Type B pancreatic cell (in vitro differentiated cells): Measurements from ENCODE around the gene DBT. TPM values are rescaled to one million over a fixed set of nuclear protein-coding genes. Genes with fewer than 3 reads are reported as not detected.
"Not testable (repeated sequence)": the region's sequence is repeated elsewhere in the genome, so short reads cannot be mapped to it uniquely, and the experiment has no call there.

Experiments used
- DNase-seq: peaks from one replicate; pipeline ENCODE4 v3.0.0; 2021; ENCODE audit warnings: mixed read lengths; ENCODE audit not compliant: unreplicated experiment; ENCODE audit errors: extremely low spot score
- H3K27ac Mint-ChIP-seq: 2 replicates; pipeline ENCODE4 v1.8.0; 2021; ENCODE audit warnings: mild to moderate bottlenecking, mixed read lengths
- H3K27me3 Mint-ChIP-seq: 2 replicates; pipeline ENCODE4 v1.8.0; 2021; ENCODE audit warnings: mixed read lengths
- H3K36me3 Mint-ChIP-seq: 2 replicates; pipeline ENCODE4 v1.8.0; 2021; ENCODE audit warnings: mixed read lengths
- H3K4me1 Mint-ChIP-seq: one replicate; pipeline ENCODE4 v1.8.0; 2021; ENCODE audit warnings: mixed read lengths; ENCODE audit not compliant: unreplicated experiment
- H3K4me3 Mint-ChIP-seq: 2 replicates; pipeline ENCODE4 v1.8.0; 2021; ENCODE audit warnings: mild to moderate bottlenecking, mixed read lengths
- H3K9me3 Mint-ChIP-seq: 2 replicates; pipeline ENCODE4 v1.8.0; 2021; ENCODE audit warnings: mixed read lengths
- CTCF ChIP-seq: fragments of 200-600 bp; sonication (generic); conservative IDR thresholded peaks from 2 replicates; pipeline ENCODE4 v1.5.0; 2021; ENCODE audit warnings: antibody characterized with exemption, mild to moderate bottlenecking
- total RNA-seq: library from RNA; stranded (reverse); gene quantifications from 2 replicates; pipeline ENCODE4 v1.2.1, GENCODE V29; 2021; ENCODE audit warnings: low replicate concordance

DBT gene
- total RNA-seq, 1 donor from 2014 or later, result 21.4 TPM

- H3K4me3 Mint-ChIP-seq, result no peak overlapping the region
- no peaks in the 10 kb centered on the region for H3K27me3 Mint-ChIP-seq
- no peak overlapping the region for H3K27ac Mint-ChIP-seq
- no peak for DNase-seq
- peaks cover 33% of the 10 kb centered on the region for H3K36me3 Mint-ChIP-seq
- H3K4me1 Mint-ChIP-seq, result no peaks in the 10 kb centered on the region
- H3K9me3 Mint-ChIP-seq, result no peaks in the 10 kb centered on the region
- TF ChIP-seq CTCF, result no peak
These were observed 15.2 kb downstream of the DBT start for GRCh38 chr1:100234432-100234831.

- Mint-ChIP-seq H3K27ac (peak overlapping the region; percentile 4), H3K36me3 (peaks cover 31% of the 10 kb centered on the region)
- H3K4me3 Mint-ChIP-seq, H3K9me3 Mint-ChIP-seq, DNase-seq, H3K27me3 Mint-ChIP-seq, H3K4me1 Mint-ChIP-seq: not testable (repeated sequence)
These were observed 16.1 kb downstream of the DBT start for GRCh38 chr1:100233566-100233965.

DNA sequence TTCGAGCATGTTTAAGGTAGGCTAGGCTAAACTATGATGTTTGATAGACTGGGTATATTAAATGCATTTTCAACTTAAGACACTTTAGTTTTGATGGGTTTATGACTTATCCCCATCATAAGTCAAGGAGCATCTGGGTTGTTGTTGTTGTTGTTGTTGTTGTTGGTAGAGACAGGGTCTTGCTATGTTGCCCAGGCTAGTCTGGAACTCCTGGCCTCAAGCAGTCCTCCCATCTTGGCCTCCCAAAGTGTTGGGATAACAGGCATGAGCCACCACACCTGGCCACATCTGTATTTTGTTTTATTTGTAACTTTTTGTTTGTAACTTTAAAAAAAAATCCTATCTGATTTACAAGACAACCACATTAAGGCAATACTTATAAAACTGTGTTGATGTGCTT, 17.5 kb downstream of the DBT start:
- no peaks in the 10 kb centered on the region for H3K27me3 Mint-ChIP-seq
- DNase-seq, result no peak
- TF ChIP-seq CTCF, result no peak
- no peaks in the 10 kb centered on the region for H3K9me3 Mint-ChIP-seq
- H3K36me3 Mint-ChIP-seq, result peaks cover 29% of the 10 kb centered on the region
- H3K27ac Mint-ChIP-seq, result no peak overlapping the region
- H3K4me1 Mint-ChIP-seq, result no peaks in the 10 kb centered on the region
- no peak overlapping the region for H3K4me3 Mint-ChIP-seq

GRCh38 chr1:100231721-100232120, 17.9 kb downstream of the DBT start:
- H3K9me3 Mint-ChIP-seq, result no peaks in the 10 kb centered on the region
- no peak overlapping the region for H3K4me3 Mint-ChIP-seq
- H3K27me3 Mint-ChIP-seq, result no peaks in the 10 kb centered on the region
- no peak for DNase-seq
- H3K27ac Mint-ChIP-seq, result no peak overlapping the region
- TF ChIP-seq CTCF, result no peak
- H3K4me1 Mint-ChIP-seq, result no peaks in the 10 kb centered on the region
- peaks cover 29% of the 10 kb centered on the region for H3K36me3 Mint-ChIP-seq

- no peak overlapping the region for H3K4me3 Mint-ChIP-seq
- no peak for TF ChIP-seq CTCF
- H3K36me3 Mint-ChIP-seq, result peaks cover 26% of the 10 kb centered on the region
- no peak for DNase-seq
- H3K27ac Mint-ChIP-seq, result no peak overlapping the region
- no peaks in the 10 kb centered on the region for H3K4me1 Mint-ChIP-seq
- H3K9me3 Mint-ChIP-seq, result no peaks in the 10 kb centered on the region
- no peaks in the 10 kb centered on the region for H3K27me3 Mint-ChIP-seq
These were observed 18.9 kb downstream of the DBT start for GRCh38 chr1:100230765-100231164.

GRCh38 chr1:100229681-100230443, 19.8 kb downstream of the DBT start:
- no peak for DNase-seq
- Mint-ChIP-seq H3K27me3 (no peaks in the 10 kb centered on the region), H3K27ac (no peak overlapping the region), H3K4me3 (no peak overlapping the region), H3K9me3 (no peaks in the 10 kb centered on the region), H3K4me1 (no peaks in the 10 kb centered on the region), H3K36me3 (peaks cover 26% of the 10 kb centered on the region)
- no peak for TF ChIP-seq CTCF
